Ishikawa (cell line): ENCODE results near the gene STK11IP.

ENCODE experiments used
- CEBPB ChIP-seq: IDR thresholded peaks from 2 replicates; pipeline ENCODE4 v1.6.1; 2012
- CREB1 ChIP-seq: IDR thresholded peaks from 2 replicates; pipeline ENCODE4 v1.6.1; 2012; ENCODE audit warnings: low read depth
- EGR1 ChIP-seq: IDR thresholded peaks from 2 replicates; pipeline ENCODE4 v1.6.1; 2012
- EP300 ChIP-seq: IDR thresholded peaks from 2 replicates; pipeline ENCODE4 v1.6.1; 2012; ENCODE audit warnings: borderline replicate concordance
- FOXM1 ChIP-seq: IDR thresholded peaks from 2 replicates; pipeline ENCODE4 v1.6.1; 2012; ENCODE audit warnings: low read depth, borderline replicate concordance
- MAX ChIP-seq: IDR thresholded peaks from 2 replicates; pipeline ENCODE4 v1.6.1; 2012
- NFIC ChIP-seq: IDR thresholded peaks from 2 replicates; pipeline ENCODE4 v1.6.1; 2012
- TAF1 ChIP-seq: IDR thresholded peaks from 2 replicates; pipeline ENCODE4 v1.6.1; 2012; ENCODE audit warnings: low read depth, mild to moderate bottlenecking
- TCF12 ChIP-seq: IDR thresholded peaks from 2 replicates; pipeline ENCODE4 v1.6.1; 2012; ENCODE audit warnings: low read depth
- TEAD4 ChIP-seq: IDR thresholded peaks from 2 replicates; pipeline ENCODE4 v1.6.1; 2012
- USF1 ChIP-seq: IDR thresholded peaks from 2 replicates; pipeline ENCODE4 v1.6.1; 2012
- YY1 ChIP-seq: IDR thresholded peaks from 2 replicates; pipeline ENCODE4 v1.6.1; 2012; ENCODE audit warnings: low read depth
- ZBTB7A ChIP-seq: IDR thresholded peaks from 2 replicates; pipeline ENCODE4 v1.6.1; 2012; ENCODE audit warnings: low read depth

Gene STK11IP

GRCh38 chr2:219664944-219665343 is 67.3 kb downstream of the STK11IP start:
- TF ChIP-seq EGR1 (no peak), TAF1 (no peak), EP300 (no peak), MAX (no peak), USF1 (no peak), TEAD4 (no peak), ZBTB7A (no peak), YY1 (no peak), FOXM1 (no peak), TCF12 (no peak), CREB1 (no peak), NFIC (no peak)

GRCh38 chr2:219665926-219666325 is 68.3 kb downstream of the STK11IP start:
- TF ChIP-seq TCF12 (no peak), EP300 (no peak), EGR1 (no peak), CEBPB (no peak), TEAD4 (no peak)
